GM12865 (cell line): Measurements from ENCODE around the gene CHST11.

Source experiments
- DNase-seq: peaks from one replicate; pipeline ENCODE4 v3.0.0; 2010; ENCODE audit warnings: low read depth
- H3K4me3 ChIP-seq: 2 replicates; pipeline ENCODE4 v1.5.1; 2011; ENCODE audit warnings: mild to moderate bottlenecking, low read depth, low read length, control low read depth
- TF ChIP-seq, protein P1 (sequence below): IDR thresholded peaks from 2 replicates; pipeline ENCODE4 v1.5.1; 2011; ENCODE audit warnings: low read length, control low read depth, low read depth, inconsistent platforms; ENCODE audit not compliant: insufficient read depth; ENCODE audit errors: missing control alignments

The CHST11 gene

GRCh38 chr12:104513681-104514080 lies 56.9 kb downstream of the CHST11 start:
- no peak overlapping the region for H3K4me3 ChIP-seq
- DNase-seq, result no peak
- TF ChIP-seq, protein P1, sequence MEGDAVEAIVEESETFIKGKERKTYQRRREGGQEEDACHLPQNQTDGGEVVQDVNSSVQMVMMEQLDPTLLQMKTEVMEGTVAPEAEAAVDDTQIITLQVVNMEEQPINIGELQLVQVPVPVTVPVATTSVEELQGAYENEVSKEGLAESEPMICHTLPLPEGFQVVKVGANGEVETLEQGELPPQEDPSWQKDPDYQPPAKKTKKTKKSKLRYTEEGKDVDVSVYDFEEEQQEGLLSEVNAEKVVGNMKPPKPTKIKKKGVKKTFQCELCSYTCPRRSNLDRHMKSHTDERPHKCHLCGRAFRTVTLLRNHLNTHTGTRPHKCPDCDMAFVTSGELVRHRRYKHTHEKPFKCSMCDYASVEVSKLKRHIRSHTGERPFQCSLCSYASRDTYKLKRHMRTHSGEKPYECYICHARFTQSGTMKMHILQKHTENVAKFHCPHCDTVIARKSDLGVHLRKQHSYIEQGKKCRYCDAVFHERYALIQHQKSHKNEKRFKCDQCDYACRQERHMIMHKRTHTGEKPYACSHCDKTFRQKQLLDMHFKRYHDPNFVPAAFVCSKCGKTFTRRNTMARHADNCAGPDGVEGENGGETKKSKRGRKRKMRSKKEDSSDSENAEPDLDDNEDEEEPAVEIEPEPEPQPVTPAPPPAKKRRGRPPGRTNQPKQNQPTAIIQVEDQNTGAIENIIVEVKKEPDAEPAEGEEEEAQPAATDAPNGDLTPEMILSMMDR, result no peak

- no peak overlapping the region for H3K4me3 ChIP-seq
- DNase-seq, result no peak
- TF ChIP-seq, protein P1, result no peak
Observed at GRCh38 chr12:104514092-104514810, 57.5 kb downstream of the CHST11 start.

GRCh38 chr12:104515899-104516298 lies 59.2 kb downstream of the CHST11 start:
- H3K4me3 ChIP-seq, result no peak overlapping the region
- TF ChIP-seq, protein P1, result no peak
- DNase-seq, result no peak

DNA sequence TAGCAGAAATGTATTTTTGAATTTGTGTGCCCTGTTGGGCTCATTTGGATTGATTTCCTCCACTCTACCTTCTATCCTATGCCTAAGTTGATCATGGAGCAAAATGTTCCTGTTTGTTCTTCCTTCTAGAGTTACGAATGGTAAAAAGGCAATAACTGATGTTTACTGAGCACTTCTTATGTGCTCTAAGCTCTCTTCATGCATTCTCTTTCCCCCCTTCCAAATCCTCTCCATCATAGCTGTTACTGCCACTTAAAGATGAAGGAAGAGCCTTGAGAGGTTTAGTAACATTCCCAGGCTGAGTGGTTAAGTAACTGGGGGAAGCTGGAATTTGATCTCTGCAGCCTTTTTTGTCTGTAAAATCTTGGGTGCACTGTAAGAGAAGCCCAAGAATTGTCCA lies 60.1 kb downstream of the CHST11 start:
- no peak for DNase-seq
- TF ChIP-seq, protein P1, result no peak
- no peak overlapping the region for H3K4me3 ChIP-seq

DNA sequence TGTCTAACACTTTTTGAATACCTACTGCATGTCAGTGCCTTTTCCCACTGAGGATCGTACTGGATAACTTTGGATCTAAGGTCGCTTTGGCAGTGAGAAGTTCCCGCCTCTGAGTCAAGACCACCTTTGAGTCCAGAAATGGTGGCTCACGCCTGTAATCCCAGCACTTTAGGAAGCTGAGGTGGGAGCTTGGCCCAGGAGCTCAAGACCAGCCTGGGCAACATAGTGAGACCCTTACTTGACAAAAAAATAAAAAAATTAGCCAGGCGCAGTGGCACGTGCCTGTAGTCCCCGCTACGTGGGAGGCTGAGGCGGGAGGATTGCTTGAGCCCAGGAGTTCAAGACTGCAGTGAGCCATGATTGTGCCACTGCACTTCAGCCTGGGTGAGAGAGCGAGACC lies 61.1 kb downstream of the CHST11 start:
- H3K4me3 ChIP-seq, result no peak overlapping the region
- no peak for DNase-seq
- TF ChIP-seq, protein P1, result no peak

DNA sequence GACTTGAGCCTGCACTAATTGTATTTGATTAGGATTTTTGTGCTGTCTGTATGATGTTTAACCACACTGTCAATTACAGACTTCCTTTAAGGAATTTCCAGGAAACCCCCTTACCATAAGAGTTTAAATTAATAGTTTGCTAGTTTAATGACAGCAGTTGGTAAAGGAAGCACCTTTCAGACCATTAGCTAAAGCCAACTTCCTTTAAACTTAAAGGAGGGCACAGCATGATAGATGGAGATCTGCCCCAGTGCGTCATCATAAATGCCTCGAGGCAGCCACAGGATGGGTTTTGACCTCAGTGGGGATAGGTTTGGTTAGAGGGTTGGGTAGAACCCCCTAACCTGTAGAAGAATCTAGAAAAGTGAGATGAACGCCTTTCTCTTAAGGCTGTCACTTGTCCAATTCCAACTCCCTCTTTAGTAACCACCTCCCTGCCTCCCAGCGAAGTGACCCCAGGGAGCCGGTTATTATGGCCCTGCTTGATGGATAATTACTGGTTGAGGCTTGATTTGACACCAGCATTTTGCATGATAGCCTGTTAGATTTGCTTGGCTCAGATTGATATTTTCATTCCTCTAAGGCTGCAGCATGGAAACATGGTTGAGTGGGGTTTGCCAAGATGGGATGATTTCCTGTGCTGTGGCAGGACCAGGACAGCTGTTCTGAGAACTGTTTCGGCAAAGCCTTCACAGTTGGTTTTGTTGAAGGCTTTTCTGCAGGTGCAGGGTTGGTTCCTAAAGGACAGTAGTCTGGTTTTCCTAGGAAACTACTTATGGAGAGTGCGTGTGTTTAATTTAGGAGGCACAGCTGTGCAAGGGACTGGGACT lies 62.7 kb downstream of the CHST11 start:
- DNase-seq, result no peak
- TF ChIP-seq, protein P1, result no peak
- no peak overlapping the region for H3K4me3 ChIP-seq
